GM23338 (cell line): ENCODE data around the gene RXFP2.

Experiments used
- CREB1 ChIP-seq: fragments of 250-450 bp; sonication (Bioruptor Pico); IDR thresholded peaks from 2 replicates; pipeline ENCODE4 v1.5.0; 2020; ENCODE audit warnings: low read depth, mild to moderate bottlenecking, moderate library complexity
- ETS1 ChIP-seq: IDR thresholded peaks from 2 replicates; pipeline ENCODE4 v1.6.1; 2016; ENCODE audit warnings: antibody characterized with exemption
- EZH2 ChIP-seq: fragments of 200-600 bp; sonication (generic); IDR thresholded peaks from one replicate; pipeline ENCODE4 v1.8.0; 2017; ENCODE audit warnings: antibody characterized with exemption, mild to moderate bottlenecking, low read depth; ENCODE audit not compliant: unreplicated experiment
- EZH2phosphoT487 ChIP-seq: fragments of 200-600 bp; sonication (generic); IDR thresholded peaks from one replicate; pipeline ENCODE4 v1.8.1; 2018; ENCODE audit warnings: antibody characterized with exemption; ENCODE audit not compliant: unreplicated experiment
- JUNB ChIP-seq: IDR thresholded peaks from one replicate; pipeline ENCODE4 v1.6.1; 2016; ENCODE audit warnings: antibody characterized with exemption; ENCODE audit not compliant: unreplicated experiment
- POLR2AphosphoS5 ChIP-seq: IDR thresholded peaks from 2 replicates; pipeline ENCODE4 v1.6.1; 2016; ENCODE audit warnings: antibody characterized with exemption, low read depth
- REST ChIP-seq: IDR thresholded peaks from one replicate; pipeline ENCODE4 v1.6.1; 2018; ENCODE audit warnings: antibody characterized with exemption; ENCODE audit not compliant: unreplicated experiment
- STAT1 ChIP-seq: IDR thresholded peaks from one replicate; pipeline ENCODE4 v1.6.1; 2016; ENCODE audit warnings: antibody characterized with exemption; ENCODE audit not compliant: unreplicated experiment
- ZNF114 ChIP-seq: fragments of 250-450 bp; sonication (Bioruptor Pico); IDR thresholded peaks from 2 replicates; pipeline ENCODE4 v1.5.0; 2020; ENCODE audit warnings: mild to moderate bottlenecking, moderate library complexity
- ZNF331 ChIP-seq: fragments of 250-450 bp; sonication (Bioruptor Pico); IDR thresholded peaks from 2 replicates; pipeline ENCODE4 v1.5.0; 2020; ENCODE audit warnings: low read depth, mild to moderate bottlenecking, moderate library complexity
- TF ChIP-seq, protein P1 (sequence below), 2 experiments: fragments of 200-600 bp in 1 of 2; sonication (generic) in 1 of 2; conservative IDR thresholded peaks; 2 replicates each; pipeline versions ENCODE4 v1.5.1 to v1.6.1; 2016 to 2017; ENCODE audit warnings: antibody characterized with exemption in 2 of 2, low read depth in 2 of 2, mild to moderate bottlenecking in 2 of 2, moderate library complexity in 1 of 2
- TF ChIP-seq, protein P2 (sequence below): fragments of 250-450 bp; sonication (Bioruptor Pico); IDR thresholded peaks from 2 replicates; pipeline ENCODE4 v1.5.0; 2020; ENCODE audit warnings: mild to moderate bottlenecking, moderate library complexity

DNA sequence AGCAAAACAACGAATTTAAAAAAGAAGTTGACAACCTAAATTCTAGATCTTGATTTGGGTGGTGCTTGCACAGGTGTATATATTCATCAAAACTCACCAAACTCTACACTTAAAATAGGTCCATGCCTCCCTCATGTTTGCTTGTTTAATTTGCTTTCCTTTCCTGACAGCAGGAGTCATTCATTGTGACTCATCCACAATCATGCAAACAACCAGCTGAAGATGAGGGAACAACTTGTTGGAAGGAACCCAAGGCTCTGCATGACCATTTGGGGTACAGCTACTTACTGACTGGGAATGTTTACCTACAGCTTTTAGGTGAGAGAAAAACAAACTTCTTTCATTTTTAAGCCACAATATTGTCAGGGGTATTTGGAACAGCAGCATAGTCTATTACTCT is 96.6 kb downstream of the RXFP2 start:
- TF ChIP-seq ZNF331 (CRISPR knock-in tag) (no peak), EZH2 (no peak), POLR2AphosphoS5 (no peak), ZNF114 (CRISPR knock-in tag) (no peak), STAT1 (no peak), JUNB (no peak), REST (no peak), EZH2phosphoT487 (no peak), CREB1 (CRISPR knock-in tag) (no peak), ETS1 (no peak)
- TF ChIP-seq, protein P1, sequence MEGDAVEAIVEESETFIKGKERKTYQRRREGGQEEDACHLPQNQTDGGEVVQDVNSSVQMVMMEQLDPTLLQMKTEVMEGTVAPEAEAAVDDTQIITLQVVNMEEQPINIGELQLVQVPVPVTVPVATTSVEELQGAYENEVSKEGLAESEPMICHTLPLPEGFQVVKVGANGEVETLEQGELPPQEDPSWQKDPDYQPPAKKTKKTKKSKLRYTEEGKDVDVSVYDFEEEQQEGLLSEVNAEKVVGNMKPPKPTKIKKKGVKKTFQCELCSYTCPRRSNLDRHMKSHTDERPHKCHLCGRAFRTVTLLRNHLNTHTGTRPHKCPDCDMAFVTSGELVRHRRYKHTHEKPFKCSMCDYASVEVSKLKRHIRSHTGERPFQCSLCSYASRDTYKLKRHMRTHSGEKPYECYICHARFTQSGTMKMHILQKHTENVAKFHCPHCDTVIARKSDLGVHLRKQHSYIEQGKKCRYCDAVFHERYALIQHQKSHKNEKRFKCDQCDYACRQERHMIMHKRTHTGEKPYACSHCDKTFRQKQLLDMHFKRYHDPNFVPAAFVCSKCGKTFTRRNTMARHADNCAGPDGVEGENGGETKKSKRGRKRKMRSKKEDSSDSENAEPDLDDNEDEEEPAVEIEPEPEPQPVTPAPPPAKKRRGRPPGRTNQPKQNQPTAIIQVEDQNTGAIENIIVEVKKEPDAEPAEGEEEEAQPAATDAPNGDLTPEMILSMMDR (conservative IDR thresholded peaks at IDR 0.05; ENCODE audit: low read depth in 2 of 2): no peak
- TF ChIP-seq, protein P2, sequence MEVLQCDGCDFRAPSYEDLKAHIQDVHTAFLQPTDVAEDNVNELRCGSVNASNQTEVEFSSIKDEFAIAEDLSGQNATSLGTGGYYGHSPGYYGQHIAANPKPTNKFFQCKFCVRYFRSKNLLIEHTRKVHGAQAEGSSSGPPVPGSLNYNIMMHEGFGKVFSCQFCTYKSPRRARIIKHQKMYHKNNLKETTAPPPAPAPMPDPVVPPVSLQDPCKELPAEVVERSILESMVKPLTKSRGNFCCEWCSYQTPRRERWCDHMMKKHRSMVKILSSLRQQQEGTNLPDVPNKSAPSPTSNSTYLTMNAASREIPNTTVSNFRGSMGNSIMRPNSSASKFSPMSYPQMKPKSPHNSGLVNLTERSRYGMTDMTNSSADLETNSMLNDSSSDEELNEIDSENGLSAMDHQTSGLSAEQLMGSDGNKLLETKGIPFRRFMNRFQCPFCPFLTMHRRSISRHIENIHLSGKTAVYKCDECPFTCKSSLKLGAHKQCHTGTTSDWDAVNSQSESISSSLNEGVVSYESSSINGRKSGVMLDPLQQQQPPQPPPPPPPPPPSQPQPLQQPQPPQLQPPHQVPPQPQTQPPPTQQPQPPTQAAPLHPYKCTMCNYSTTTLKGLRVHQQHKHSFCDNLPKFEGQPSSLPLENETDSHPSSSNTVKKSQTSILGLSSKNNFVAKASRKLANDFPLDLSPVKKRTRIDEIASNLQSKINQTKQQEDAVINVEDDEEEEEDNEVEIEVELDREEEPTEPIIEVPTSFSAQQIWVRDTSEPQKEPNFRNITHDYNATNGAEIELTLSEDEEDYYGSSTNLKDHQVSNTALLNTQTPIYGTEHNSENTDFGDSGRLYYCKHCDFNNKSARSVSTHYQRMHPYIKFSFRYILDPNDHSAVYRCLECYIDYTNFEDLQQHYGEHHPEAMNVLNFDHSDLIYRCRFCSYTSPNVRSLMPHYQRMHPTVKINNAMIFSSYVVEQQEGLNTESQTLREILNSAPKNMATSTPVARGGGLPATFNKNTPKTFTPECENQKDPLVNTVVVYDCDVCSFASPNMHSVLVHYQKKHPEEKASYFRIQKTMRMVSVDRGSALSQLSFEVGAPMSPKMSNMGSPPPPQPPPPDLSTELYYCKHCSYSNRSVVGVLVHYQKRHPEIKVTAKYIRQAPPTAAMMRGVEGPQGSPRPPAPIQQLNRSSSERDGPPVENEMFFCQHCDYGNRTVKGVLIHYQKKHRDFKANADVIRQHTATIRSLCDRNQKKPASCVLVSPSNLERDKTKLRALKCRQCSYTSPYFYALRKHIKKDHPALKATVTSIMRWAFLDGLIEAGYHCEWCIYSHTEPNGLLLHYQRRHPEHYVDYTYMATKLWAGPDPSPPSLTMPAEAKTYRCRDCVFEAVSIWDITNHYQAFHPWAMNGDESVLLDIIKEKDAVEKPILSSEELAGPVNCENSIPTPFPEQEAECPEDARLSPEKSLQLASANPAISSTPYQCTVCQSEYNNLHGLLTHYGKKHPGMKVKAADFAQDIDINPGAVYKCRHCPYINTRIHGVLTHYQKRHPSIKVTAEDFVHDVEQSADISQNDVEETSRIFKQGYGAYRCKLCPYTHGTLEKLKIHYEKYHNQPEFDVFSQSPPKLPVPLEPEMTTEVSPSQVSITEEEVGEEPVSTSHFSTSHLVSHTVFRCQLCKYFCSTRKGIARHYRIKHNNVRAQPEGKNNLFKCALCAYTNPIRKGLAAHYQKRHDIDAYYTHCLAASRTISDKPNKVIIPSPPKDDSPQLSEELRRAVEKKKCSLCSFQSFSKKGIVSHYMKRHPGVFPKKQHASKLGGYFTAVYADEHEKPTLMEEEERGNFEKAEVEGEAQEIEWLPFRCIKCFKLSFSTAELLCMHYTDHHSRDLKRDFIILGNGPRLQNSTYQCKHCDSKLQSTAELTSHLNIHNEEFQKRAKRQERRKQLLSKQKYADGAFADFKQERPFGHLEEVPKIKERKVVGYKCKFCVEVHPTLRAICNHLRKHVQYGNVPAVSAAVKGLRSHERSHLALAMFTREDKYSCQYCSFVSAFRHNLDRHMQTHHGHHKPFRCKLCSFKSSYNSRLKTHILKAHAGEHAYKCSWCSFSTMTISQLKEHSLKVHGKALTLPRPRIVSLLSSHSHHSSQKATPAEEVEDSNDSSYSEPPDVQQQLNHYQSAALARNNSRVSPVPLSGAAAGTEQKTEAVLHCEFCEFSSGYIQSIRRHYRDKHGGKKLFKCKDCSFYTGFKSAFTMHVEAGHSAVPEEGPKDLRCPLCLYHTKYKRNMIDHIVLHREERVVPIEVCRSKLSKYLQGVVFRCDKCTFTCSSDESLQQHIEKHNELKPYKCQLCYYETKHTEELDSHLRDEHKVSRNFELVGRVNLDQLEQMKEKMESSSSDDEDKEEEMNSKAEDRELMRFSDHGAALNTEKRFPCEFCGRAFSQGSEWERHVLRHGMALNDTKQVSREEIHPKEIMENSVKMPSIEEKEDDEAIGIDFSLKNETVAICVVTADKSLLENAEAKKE: no peak
